ENCODE measurements around the gene TAC1.

The TAC1 gene

GRCh38 chr7:97697396-97697795, 34.5 kb upstream of the TAC1 start:
- TF ChIP-seq, protein P1, sequence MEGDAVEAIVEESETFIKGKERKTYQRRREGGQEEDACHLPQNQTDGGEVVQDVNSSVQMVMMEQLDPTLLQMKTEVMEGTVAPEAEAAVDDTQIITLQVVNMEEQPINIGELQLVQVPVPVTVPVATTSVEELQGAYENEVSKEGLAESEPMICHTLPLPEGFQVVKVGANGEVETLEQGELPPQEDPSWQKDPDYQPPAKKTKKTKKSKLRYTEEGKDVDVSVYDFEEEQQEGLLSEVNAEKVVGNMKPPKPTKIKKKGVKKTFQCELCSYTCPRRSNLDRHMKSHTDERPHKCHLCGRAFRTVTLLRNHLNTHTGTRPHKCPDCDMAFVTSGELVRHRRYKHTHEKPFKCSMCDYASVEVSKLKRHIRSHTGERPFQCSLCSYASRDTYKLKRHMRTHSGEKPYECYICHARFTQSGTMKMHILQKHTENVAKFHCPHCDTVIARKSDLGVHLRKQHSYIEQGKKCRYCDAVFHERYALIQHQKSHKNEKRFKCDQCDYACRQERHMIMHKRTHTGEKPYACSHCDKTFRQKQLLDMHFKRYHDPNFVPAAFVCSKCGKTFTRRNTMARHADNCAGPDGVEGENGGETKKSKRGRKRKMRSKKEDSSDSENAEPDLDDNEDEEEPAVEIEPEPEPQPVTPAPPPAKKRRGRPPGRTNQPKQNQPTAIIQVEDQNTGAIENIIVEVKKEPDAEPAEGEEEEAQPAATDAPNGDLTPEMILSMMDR (IDR thresholded peaks at IDR 0.05; ENCODE audit: low read depth, low read length): no peak
- no peak for TF ChIP-seq EZH2phosphoT487 (IDR thresholded peaks at IDR 0.05; ENCODE audit: low read depth)
- Histone ChIP-seq H3K27ac (ENCODE audit: low read length) (no peak overlapping the region), H4K20me1 (ENCODE audit: insufficient read depth, low read length) (no peaks in the 10 kb centered on the region), H3K27me3 (ENCODE audit: low read depth, low read length) (no peaks in the 10 kb centered on the region), H3K9me3 (ENCODE audit: insufficient read depth, low read length) (no peaks in the 10 kb centered on the region), H3K36me3 (replicated peaks; ENCODE audit: low read depth, low read length) (no peaks in the 10 kb centered on the region), H3K79me2 (ENCODE audit: low read length) (no peaks in the 10 kb centered on the region), H3K4me2 (ENCODE audit: low read length) (no peak overlapping the region), H3K9ac (ENCODE audit: low read length) (no peak overlapping the region), H2AFZ (ENCODE audit: low read depth, low read length) (no peak overlapping the region), H3K4me1 (ENCODE audit: low read length) (no peaks in the 10 kb centered on the region), H3K4me3 (ENCODE audit: low read length) (no peak overlapping the region)

- Histone ChIP-seq H3K36me3 (replicated peaks; ENCODE audit: low read depth, low read length) (no peaks in the 10 kb centered on the region), H3K27me3 (ENCODE audit: low read depth, low read length) (no peaks in the 10 kb centered on the region), H3K27ac (ENCODE audit: low read length) (no peak overlapping the region), H3K4me3 (ENCODE audit: low read length) (no peak overlapping the region), H3K4me1 (ENCODE audit: low read length) (no peaks in the 10 kb centered on the region), H3K9ac (ENCODE audit: low read length) (no peak overlapping the region), H4K20me1 (ENCODE audit: insufficient read depth, low read length) (no peaks in the 10 kb centered on the region), H3K4me2 (ENCODE audit: low read length) (no peak overlapping the region), H3K9me3 (ENCODE audit: insufficient read depth, low read length) (no peaks in the 10 kb centered on the region), H3K79me2 (ENCODE audit: low read length) (no peaks in the 10 kb centered on the region), H2AFZ (ENCODE audit: low read depth, low read length) (no peak overlapping the region)
- TF ChIP-seq, protein P1 (IDR thresholded peaks at IDR 0.05; ENCODE audit: low read depth, low read length): no peak
- TF ChIP-seq EZH2phosphoT487 (IDR thresholded peaks at IDR 0.05; ENCODE audit: low read depth): no peak
These were observed 9.5 kb upstream of the TAC1 start for GRCh38 chr7:97722386-97722785.

DNA sequence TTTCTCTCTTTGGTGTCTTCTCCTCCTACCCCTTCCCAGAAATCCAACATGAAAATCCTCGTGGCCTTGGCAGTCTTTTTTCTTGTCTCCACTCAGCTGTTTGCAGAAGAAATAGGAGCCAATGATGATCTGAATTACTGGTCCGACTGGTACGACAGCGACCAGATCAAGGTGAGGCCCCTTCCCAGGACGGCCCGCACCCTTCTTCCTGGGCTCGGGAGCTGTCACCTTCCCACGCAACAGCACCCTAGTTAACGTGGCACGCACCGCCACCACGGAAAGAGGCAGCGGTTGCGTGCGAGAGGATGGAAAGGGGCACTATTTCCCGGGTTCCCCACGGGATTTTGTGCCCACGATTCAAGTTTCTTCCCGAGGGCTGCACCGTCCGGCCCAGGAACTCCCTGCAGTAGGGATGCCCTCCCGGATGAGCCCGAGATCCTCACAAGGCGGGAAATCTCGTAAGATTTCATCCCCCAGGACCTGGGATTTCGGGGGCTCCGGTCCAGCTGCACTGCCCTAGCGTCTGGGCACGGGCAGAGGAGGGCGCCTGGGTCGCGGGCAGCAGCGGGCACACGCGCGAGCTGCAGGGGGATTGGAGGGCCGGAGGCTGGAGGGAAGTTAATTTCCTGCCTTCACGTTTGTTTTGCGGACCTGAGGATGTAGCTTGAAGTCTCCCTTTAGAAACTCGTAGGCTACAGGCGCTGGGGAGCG, 834 bp downstream of the TAC1 start:
- Histone ChIP-seq H3K9me3 (ENCODE audit: insufficient read depth, low read length) (no peaks in the 10 kb centered on the region), H3K9ac (ENCODE audit: low read length) (no peak overlapping the region), H3K27me3 (ENCODE audit: low read depth, low read length) (peaks cover 5% of the 10 kb centered on the region; the same call in 1 of the 2 replicates), H3K36me3 (replicated peaks; ENCODE audit: low read depth, low read length) (no peaks in the 10 kb centered on the region), H3K4me1 (ENCODE audit: low read length) (no peaks in the 10 kb centered on the region), H2AFZ (ENCODE audit: low read depth, low read length) (no peak overlapping the region), H3K4me3 (ENCODE audit: low read length) (no peak overlapping the region), H3K27ac (ENCODE audit: low read length) (no peak overlapping the region), H3K79me2 (ENCODE audit: low read length) (no peaks in the 10 kb centered on the region), H3K4me2 (ENCODE audit: low read length) (no peak overlapping the region), H4K20me1 (ENCODE audit: insufficient read depth, low read length) (no peaks in the 10 kb centered on the region)
- TF ChIP-seq, protein P1 (IDR thresholded peaks at IDR 0.05; ENCODE audit: low read depth, low read length): no peak
- TF ChIP-seq EZH2phosphoT487 (IDR thresholded peaks at IDR 0.05; ENCODE audit: low read depth): no peak

- no peaks in the 10 kb centered on the region; the same call in 1 of the 2 replicates for H3K4me1 ChIP-seq (ENCODE audit: low read length)
- no peak overlapping the region for H2AFZ ChIP-seq (ENCODE audit: low read depth, low read length)
- no peak overlapping the region for H3K9ac ChIP-seq (ENCODE audit: low read length)
- H3K4me2 ChIP-seq (ENCODE audit: low read length): no peak overlapping the region
- no peak overlapping the region for H3K27ac ChIP-seq (ENCODE audit: low read length)
- no peaks in the 10 kb centered on the region for H3K79me2 ChIP-seq (ENCODE audit: low read length)
- no peaks in the 10 kb centered on the region for H4K20me1 ChIP-seq (ENCODE audit: insufficient read depth, low read length)
- TF ChIP-seq, protein P1 (IDR thresholded peaks at IDR 0.05; ENCODE audit: low read depth, low read length): no peak
- TF ChIP-seq EZH2phosphoT487 (IDR thresholded peaks at IDR 0.05; ENCODE audit: low read depth): no peak
- no peak overlapping the region for H3K4me3 ChIP-seq (ENCODE audit: low read length)
- peaks cover 5% of the 10 kb centered on the region; the same call in 1 of the 2 replicates for H3K27me3 ChIP-seq (ENCODE audit: low read depth, low read length)
- H3K36me3 ChIP-seq (replicated peaks; ENCODE audit: low read depth, low read length): no peaks in the 10 kb centered on the region
- H3K9me3 ChIP-seq (ENCODE audit: insufficient read depth, low read length): no peaks in the 10 kb centered on the region
These were observed 1.6 kb downstream of the TAC1 start for GRCh38 chr7:97733276-97734161.

Measured in OCI-LY3 (cell line).